GM18519 (cell line): ENCODE results near the gene CRISPLD2.

Experiments
- ATAC-seq: cut with Tn5 transposase; IDR thresholded peaks from one replicate; pipeline ENCODE4 v1.9.1; 2021; ENCODE audit warnings: mild to moderate bottlenecking, moderate library complexity; ENCODE audit not compliant: unreplicated experiment, low FRiP score

The CRISPLD2 gene

GRCh38 chr16:84836967-84837366 lies 17.2 kb downstream of the CRISPLD2 start:
- no peak for ATAC-seq

- ATAC-seq = no peak
Measured at GRCh38 chr16:84838383-84838948, 18.7 kb downstream of the CRISPLD2 start.

GRCh38 chr16:84839054-84839453 lies 19.3 kb downstream of the CRISPLD2 start:
- ATAC-seq = no peak

- ATAC-seq = no peak
Measured at GRCh38 chr16:84839956-84840355, 20.2 kb downstream of the CRISPLD2 start.

GRCh38 chr16:84840687-84841627 lies 21.2 kb downstream of the CRISPLD2 start:
- no peak for ATAC-seq

GRCh38 chr16:84841787-84842300 lies 22.1 kb downstream of the CRISPLD2 start:
- no peak for ATAC-seq

- no peak for ATAC-seq
Measured at GRCh38 chr16:84842516-84843148, 22.8 kb downstream of the CRISPLD2 start.

- no peak for ATAC-seq
Measured at GRCh38 chr16:84843149-84844048, 23.6 kb downstream of the CRISPLD2 start.

- no peak for ATAC-seq
Measured at GRCh38 chr16:84844049-84844350, 24.2 kb downstream of the CRISPLD2 start.

- ATAC-seq = no peak
Measured at GRCh38 chr16:84844559-84845495, 25.0 kb downstream of the CRISPLD2 start.

- ATAC-seq = no peak
Measured at GRCh38 chr16:84845496-84846002, 25.8 kb downstream of the CRISPLD2 start.

- ATAC-seq = no peak
Measured at GRCh38 chr16:84847564-84848355, 28.0 kb downstream of the CRISPLD2 start.

- no peak for ATAC-seq
Measured at GRCh38 chr16:84848986-84849634, 29.3 kb downstream of the CRISPLD2 start.

- ATAC-seq = no peak
Measured at GRCh38 chr16:84849751-84850150, 30.0 kb downstream of the CRISPLD2 start.

- ATAC-seq = no peak
Measured at GRCh38 chr16:84850714-84851113, 30.9 kb downstream of the CRISPLD2 start.

- ATAC-seq = no peak
Measured at GRCh38 chr16:84851192-84852127, 31.7 kb downstream of the CRISPLD2 start.

GRCh38 chr16:84853534-84853933 lies 33.7 kb downstream of the CRISPLD2 start:
- ATAC-seq = no peak
